Smooth muscle cell (in vitro differentiated cells): ENCODE results near the gene CDKAL1. TPM values are rescaled to one million over a fixed set of nuclear protein-coding genes. Genes with fewer than 3 reads are reported as not detected.

Experiments used
- DNase-seq: peaks from one replicate; lab custom pipeline; 2025; ENCODE audit not compliant: unreplicated experiment; lab: John Stamatoyannopoulos, UW
- H2AFZ ChIP-seq: fragments of 200-600 bp; sonication (generic); 2 replicates; pipeline ENCODE4 v1.6.0; 2016; ENCODE audit warnings: antibody characterized with exemption, low read depth, mild to moderate bottlenecking
- H3F3A ChIP-seq: fragments of 200-600 bp; sonication (generic); 2 replicates; pipeline ENCODE4 v1.6.0; 2017; ENCODE audit warnings: antibody characterized with exemption, low read depth
- H3K27ac ChIP-seq: fragments of 200-600 bp; sonication (generic); 2 replicates; pipeline ENCODE4 v1.5.1; 2016; ENCODE audit warnings: low read depth, mild to moderate bottlenecking
- H3K27me3 ChIP-seq: fragments of 200-600 bp; sonication (generic); 2 replicates; pipeline ENCODE4 v1.6.1; 2016; ENCODE audit warnings: low read depth, mild to moderate bottlenecking
- H3K36me3 ChIP-seq: fragments of 200-600 bp; sonication (generic); 2 replicates; pipeline ENCODE4 v1.5.1; 2016; ENCODE audit warnings: low read depth
- H3K4me1 ChIP-seq: fragments of 200-600 bp; sonication (generic); 2 replicates; pipeline ENCODE4 v1.5.1; 2016; ENCODE audit warnings: low read depth
- H3K4me2 ChIP-seq: fragments of 200-600 bp; sonication (generic); 2 replicates; pipeline ENCODE4 v1.6.0; 2016; ENCODE audit warnings: mild to moderate bottlenecking
- H3K4me3 ChIP-seq: fragments of 200-600 bp; sonication (generic); 2 replicates; pipeline ENCODE4 v1.5.1; 2016; ENCODE audit warnings: mild to moderate bottlenecking
- H3K79me2 ChIP-seq: fragments of 200-600 bp; sonication (generic); 2 replicates; pipeline ENCODE4 v1.6.0; 2016; ENCODE audit warnings: low read depth, mild to moderate bottlenecking
- H3K9ac ChIP-seq: fragments of 200-600 bp; sonication (generic); 2 replicates; pipeline ENCODE4 v1.6.0; 2016; ENCODE audit warnings: low read depth
- H3K9me3 ChIP-seq: fragments of 200-600 bp; sonication (generic); replicated peaks from 2 replicates; pipeline ENCODE4 v1.5.1; 2016; ENCODE audit warnings: low read depth
- H4K20me1 ChIP-seq: fragments of 200-600 bp; sonication (generic); 2 replicates; pipeline ENCODE4 v1.6.0; 2016; ENCODE audit warnings: low read depth
- CTCF ChIP-seq: fragments of 200-600 bp; sonication (generic); IDR thresholded peaks from 2 replicates; pipeline ENCODE4 v1.5.1; 2017; ENCODE audit warnings: borderline replicate concordance, mild to moderate bottlenecking, antibody characterized with exemption; ENCODE audit not compliant: insufficient read depth, poor library complexity, severe bottlenecking
- WGBS: methylation state at CpG from one replicate; pipeline ENCODE4 v1.1.7; 2016; ENCODE audit warnings: low lambda C conversion rate; 5-methylcytosine and 5-hydroxymethylcytosine counted together
- polyA plus RNA-seq: library from polyadenylated mRNA; unstranded; fragments of >200 nt; fragmentation: Nextera tagmentation; extraction: Ambion mirVana; gene quantifications from 2 replicates; pipeline ENCODE4 v1.2.1, GENCODE V29; 2016
- total RNA-seq: library from RNA; depleted of rRNA; stranded (reverse); fragments of >200 nt; gene quantifications from 2 replicates; pipeline ENCODE4 v1.2.3, GENCODE V29; 2014

The CDKAL1 gene
- total and polyA plus RNA-seq, 2 experiments from 2014 or later, result 16.5 to 16.6 TPM

GRCh38 chr6:20732896-20733295 is 198.6 kb downstream of the CDKAL1 start:
- Histone ChIP-seq H3K4me3 (no peak overlapping the region), H3K4me1 (no peaks in the 10 kb centered on the region), H3K9ac (no peak overlapping the region), H3K27me3 (no peaks in the 10 kb centered on the region), H3K79me2 (no peaks in the 10 kb centered on the region), H3K27ac (no peak overlapping the region), H3K9me3 (no peaks in the 10 kb centered on the region), H3F3A (no peaks in the 10 kb centered on the region), H4K20me1 (no peaks in the 10 kb centered on the region), H3K36me3 (no peaks in the 10 kb centered on the region), H2AFZ (no peak overlapping the region), H3K4me2 (no peak overlapping the region)
- DNase-seq, result no peak
- TF ChIP-seq CTCF, result no peak
- 71% methylated on average over 3 of the region's 3 CpGs for WGBS

GRCh38 chr6:20737912-20738311 is 203.7 kb downstream of the CDKAL1 start:
- H3K9me3 ChIP-seq, result peaks cover 7% of the 10 kb centered on the region
- DNase-seq, result no peak
- H3K79me2 ChIP-seq, result no peaks in the 10 kb centered on the region
- H3K4me3 ChIP-seq, result no peak overlapping the region
- no peaks in the 10 kb centered on the region for H3K27me3 ChIP-seq
- H2AFZ ChIP-seq, result no peak overlapping the region
- H3K4me2 ChIP-seq, result no peak overlapping the region
- H3F3A ChIP-seq, result peaks cover 3% of the 10 kb centered on the region
- H3K9ac ChIP-seq, result no peak overlapping the region
- no peaks in the 10 kb centered on the region for H4K20me1 ChIP-seq
- H3K36me3 ChIP-seq, result no peaks in the 10 kb centered on the region
- H3K4me1 ChIP-seq, result no peaks in the 10 kb centered on the region
- 98% methylated on average over 3 of the region's 3 CpGs for WGBS
- no peak overlapping the region for H3K27ac ChIP-seq
- no peak for TF ChIP-seq CTCF

- H3K27ac ChIP-seq, result no peak overlapping the region
- H4K20me1 ChIP-seq, result no peaks in the 10 kb centered on the region
- DNase-seq, result no peak
- H3K9ac ChIP-seq, result no peak overlapping the region
- 95% methylated on average over 4 of the region's 4 CpGs for whole genome bisulfite sequencing
- H3K4me2 ChIP-seq, result no peak overlapping the region
- no peaks in the 10 kb centered on the region for H3K27me3 ChIP-seq
- no peak overlapping the region for H3K4me3 ChIP-seq
- no peak overlapping the region for H2AFZ ChIP-seq
- no peaks in the 10 kb centered on the region for H3K79me2 ChIP-seq
- peaks cover 3% of the 10 kb centered on the region for H3F3A ChIP-seq
- peaks cover 7% of the 10 kb centered on the region for H3K9me3 ChIP-seq
- H3K4me1 ChIP-seq, result no peaks in the 10 kb centered on the region
- no peak for TF ChIP-seq CTCF
- H3K36me3 ChIP-seq, result no peaks in the 10 kb centered on the region
Observed at GRCh38 chr6:20740088-20740487, 205.8 kb downstream of the CDKAL1 start.

GRCh38 chr6:20740727-20741126 is 206.5 kb downstream of the CDKAL1 start:
- no peaks in the 10 kb centered on the region for H4K20me1 ChIP-seq
- H3K79me2 ChIP-seq, result no peaks in the 10 kb centered on the region
- no peak overlapping the region for H3K9ac ChIP-seq
- no peaks in the 10 kb centered on the region for H3K4me1 ChIP-seq
- no peak for TF ChIP-seq CTCF
- DNase-seq, result no peak
- 83% methylated on average over 4 of the region's 4 CpGs for WGBS
- peaks cover 3% of the 10 kb centered on the region for H3F3A ChIP-seq
- H3K27ac ChIP-seq, result no peak overlapping the region
- no peaks in the 10 kb centered on the region for H3K27me3 ChIP-seq
- H3K4me2 ChIP-seq, result no peak overlapping the region
- H3K4me3 ChIP-seq, result no peak overlapping the region
- H2AFZ ChIP-seq, result no peak overlapping the region
- H3K36me3 ChIP-seq, result no peaks in the 10 kb centered on the region
- peaks cover 7% of the 10 kb centered on the region for H3K9me3 ChIP-seq
